SH-SY5Y (cell line): ENCODE data around the gene MICAL3.

ENCODE experiments used
- GATA2 ChIP-seq: IDR thresholded peaks from 2 replicates; pipeline ENCODE4 v1.6.1; 2011; ENCODE audit warnings: mild to moderate bottlenecking, low read depth, low read length
- GATA3 ChIP-seq: IDR thresholded peaks from 2 replicates; pipeline ENCODE4 v1.6.1; 2011; ENCODE audit warnings: low read depth, mild to moderate bottlenecking, low read length, moderate library complexity

MICAL3 gene

GRCh38 chr22:17956630-17957029, 67.7 kb downstream of the MICAL3 start:
- TF ChIP-seq GATA3 (no peak), GATA2 (no peak)

- TF ChIP-seq GATA3 (no peak), GATA2 (no peak)
Observed at GRCh38 chr22:17955590-17956379, 68.6 kb downstream of the MICAL3 start.

GRCh38 chr22:17954860-17955587, 69.3 kb downstream of the MICAL3 start:
- no peak for TF ChIP-seq GATA3
- no peak for TF ChIP-seq GATA2

GRCh38 chr22:17954200-17954859, 70.0 kb downstream of the MICAL3 start:
- TF ChIP-seq GATA3 (no peak), GATA2 (no peak)

- no peak for TF ChIP-seq GATA3
- no peak for TF ChIP-seq GATA2
Observed at GRCh38 chr22:17953147-17953546, 71.2 kb downstream of the MICAL3 start.

- TF ChIP-seq GATA2 (no peak), GATA3 (no peak)
Observed at GRCh38 chr22:17952273-17952801, 72.0 kb downstream of the MICAL3 start.

GRCh38 chr22:17951315-17951714, 73.0 kb downstream of the MICAL3 start:
- TF ChIP-seq GATA3 = no peak
- no peak for TF ChIP-seq GATA2

GRCh38 chr22:17950651-17951214, 73.6 kb downstream of the MICAL3 start:
- TF ChIP-seq GATA2 = no peak
- TF ChIP-seq GATA3 = no peak

GRCh38 chr22:17949642-17950473, 74.5 kb downstream of the MICAL3 start:
- TF ChIP-seq GATA3 (no peak), GATA2 (no peak)

GRCh38 chr22:17948101-17948500, 76.3 kb downstream of the MICAL3 start:
- TF ChIP-seq GATA2 (no peak), GATA3 (no peak)

GRCh38 chr22:17946662-17947367, 77.5 kb downstream of the MICAL3 start:
- TF ChIP-seq GATA2 = no peak
- TF ChIP-seq GATA3 = no peak

GRCh38 chr22:17945888-17946648, 78.3 kb downstream of the MICAL3 start:
- no peak for TF ChIP-seq GATA3
- TF ChIP-seq GATA2 = no peak
